HG02678 (cell line): Measurements from ENCODE around the gene AVPI1.
"Not testable (repeated sequence)": the region's sequence is repeated elsewhere in the genome, so short reads cannot be mapped to it uniquely, and the experiment has no call there.

Experiments used
- ATAC-seq: cut with Tn5 transposase; IDR thresholded peaks from one replicate; pipeline ENCODE4 v1.9.1; 2021; ENCODE audit warnings: mild to moderate bottlenecking, moderate library complexity; ENCODE audit not compliant: unreplicated experiment

AVPI1 gene

GRCh38 chr10:97713339-97713825 is 26.3 kb upstream of the AVPI1 start, which contains the start of gene MARVELD1:
Gene MARVELD1, plus strand, starts transcription at chr10:97713730. Its CDS starts 147 bp downstream, at chr10:97713877.
- ATAC-seq: no peak

GRCh38 chr10:97711640-97712572 is 24.9 kb upstream of the AVPI1 start:
- no peak for ATAC-seq

GRCh38 chr10:97708976-97709946 is 22.2 kb upstream of the AVPI1 start:
- ATAC-seq: no peak

- no peak for ATAC-seq
Measured at GRCh38 chr10:97708167-97708566, 21.1 kb upstream of the AVPI1 start.

- ATAC-seq: no peak
Measured at GRCh38 chr10:97707134-97707861, 20.3 kb upstream of the AVPI1 start.

GRCh38 chr10:97705006-97705670 is 18.1 kb upstream of the AVPI1 start:
- ATAC-seq: no peak

GRCh38 chr10:97704341-97704740 is 17.3 kb upstream of the AVPI1 start:
- no peak for ATAC-seq

- no peak for ATAC-seq
Measured at GRCh38 chr10:97703398-97704067, 16.5 kb upstream of the AVPI1 start.

GRCh38 chr10:97701438-97702069 is 14.5 kb upstream of the AVPI1 start:
- ATAC-seq: no peak

GRCh38 chr10:97698072-97698655 is 11.1 kb upstream of the AVPI1 start:
- not testable (repeated sequence) for ATAC-seq

GRCh38 chr10:97690133-97690532 is 3.1 kb upstream of the AVPI1 start:
- ATAC-seq: no peak

- ATAC-seq: no peak
Measured at GRCh38 chr10:97689559-97690020, 2.5 kb upstream of the AVPI1 start.

GRCh38 chr10:97687785-97688781 is 1.0 kb upstream of the AVPI1 start:
- no peak for ATAC-seq

- no peak for ATAC-seq
Measured at GRCh38 chr10:97686301-97686961, 610 bp downstream of the AVPI1 start.

- ATAC-seq: no peak
Measured at GRCh38 chr10:97685395-97685958, 1.6 kb downstream of the AVPI1 start.

GRCh38 chr10:97684866-97685394 is 2.1 kb downstream of the AVPI1 start:
- no peak for ATAC-seq
